Tibial nerve (tissue), 4 donors: ENCODE measurements around the gene ESPL1. TPM values are rescaled to one million over a fixed set of nuclear protein-coding genes. Genes with fewer than 3 reads are reported as not detected.

Experiments
- DNase-seq, 2 donors: peaks; one replicate each; pipeline ENCODE4 v3.0.0-alpha.2; 2019; ENCODE audit warnings: low spot score in 2 of 2
- H3K27ac ChIP-seq, 4 donors: fragments of 200-600 bp; sonication (generic) in 3 of 4; one replicate each; pipeline ENCODE4 v1.5.1; 2017 to 2019; ENCODE audit warnings: mild to moderate bottlenecking in 1 of 4
- H3K27me3 ChIP-seq, 2 donors: fragments of 200-600 bp; sonication (generic) in 1 of 2; one replicate each; pipeline versions ENCODE4 v1.5.1 to v1.6.0; 2017 to 2019
- H3K36me3 ChIP-seq, 3 donors: fragments of 200-600 bp; sonication (generic); one replicate each; pipeline ENCODE4 v1.5.1; 2018 to 2019
- H3K4me1 ChIP-seq, 4 donors: fragments of 200-600 bp; sonication (generic) in 3 of 4; one replicate each; pipeline ENCODE4 v1.5.1; 2017 to 2019
- H3K4me3 ChIP-seq, 4 donors: fragments of 200-600 bp; sonication (generic) in 3 of 4; one replicate each; pipeline ENCODE4 v1.5.1; 2017 to 2019; ENCODE audit warnings: mild to moderate bottlenecking in 1 of 4, moderate library complexity in 1 of 4
- H3K9me3 ChIP-seq, 4 donors: fragments of 200-600 bp; sonication (generic) in 3 of 4; one replicate each; pipeline ENCODE4 v1.5.1; 2017 to 2019
- EP300 ChIP-seq, 2 donors: sonication (generic); formaldehyde crosslinking; IDR thresholded peaks; one replicate each; pipeline ENCODE4 v1.6.1; 2017; ENCODE audit warnings: antibody characterized with exemption in 2 of 2, mild to moderate bottlenecking in 1 of 2
- POLR2A ChIP-seq, 2 donors: fragments of 450-650 bp; IDR thresholded peaks; one replicate each; pipeline ENCODE4 v1.6.1; 2017; ENCODE audit warnings: antibody characterized with exemption in 2 of 2, mild to moderate bottlenecking in 2 of 2, moderate library complexity in 2 of 2
- WGBS, 2 donors: methylation state at CpG; one replicate each; pipeline ENCODE4 v1.1.5; 2018; 5-methylcytosine and 5-hydroxymethylcytosine counted together
- total RNA-seq, 4 donors: library from RNA; depleted of rRNA; stranded (reverse); fragments of >200 nt; gene quantifications; one replicate each; pipeline ENCODE4 v1.1.0, GENCODE V29; 2016
- TF ChIP-seq, protein P1 (sequence below), 5 experiments: fragments of 200-600 bp in 3 of 5; fragments of 450-650 bp in 2 of 5; sonication (generic) in 3 of 5; IDR thresholded peaks; one replicate each; pipeline ENCODE4 v1.5.1; 2016 to 2019; ENCODE audit warnings: antibody characterized with exemption in 5 of 5, mild to moderate bottlenecking in 3 of 5, moderate library complexity in 2 of 5

The ESPL1 gene
- total RNA-seq, 4 donors from 2014 or later, result 2.2 to 8.7 (median 2.5) TPM; not detected in 1

DNA sequence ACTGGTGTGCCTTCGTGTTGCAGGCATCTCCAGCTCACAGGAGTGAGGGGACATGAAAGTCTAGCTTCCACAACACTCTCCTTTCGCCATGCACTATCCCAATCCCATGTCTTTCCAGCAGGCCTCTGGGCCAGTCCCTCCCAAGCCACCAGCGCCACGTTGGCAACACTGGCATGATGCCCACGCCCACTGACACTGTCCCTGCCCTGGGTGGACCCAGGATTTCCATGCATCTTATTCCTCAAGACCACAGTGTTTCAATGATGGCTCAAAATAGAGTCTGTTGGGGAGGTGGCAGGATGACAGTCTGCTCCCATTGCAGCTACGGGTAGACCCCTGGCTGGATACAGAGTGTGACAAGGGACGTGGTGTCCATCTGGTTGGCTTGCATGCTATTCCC, 65.7 kb downstream of the ESPL1 start:
- no peaks in the 10 kb centered on the region for H3K9me3 ChIP-seq
- peaks cover 0 to 56% of the 10 kb centered on the region in 2 donors for H3K27me3 ChIP-seq
- WGBS, 2 donors, result 74 to 79% methylated on average over 7 of the region's 7 CpGs
- TF ChIP-seq EP300 (IDR thresholded peaks at IDR 0.05) (no peak), POLR2A (IDR thresholded peaks at IDR 0.05) (no peak)
- TF ChIP-seq, protein P1, sequence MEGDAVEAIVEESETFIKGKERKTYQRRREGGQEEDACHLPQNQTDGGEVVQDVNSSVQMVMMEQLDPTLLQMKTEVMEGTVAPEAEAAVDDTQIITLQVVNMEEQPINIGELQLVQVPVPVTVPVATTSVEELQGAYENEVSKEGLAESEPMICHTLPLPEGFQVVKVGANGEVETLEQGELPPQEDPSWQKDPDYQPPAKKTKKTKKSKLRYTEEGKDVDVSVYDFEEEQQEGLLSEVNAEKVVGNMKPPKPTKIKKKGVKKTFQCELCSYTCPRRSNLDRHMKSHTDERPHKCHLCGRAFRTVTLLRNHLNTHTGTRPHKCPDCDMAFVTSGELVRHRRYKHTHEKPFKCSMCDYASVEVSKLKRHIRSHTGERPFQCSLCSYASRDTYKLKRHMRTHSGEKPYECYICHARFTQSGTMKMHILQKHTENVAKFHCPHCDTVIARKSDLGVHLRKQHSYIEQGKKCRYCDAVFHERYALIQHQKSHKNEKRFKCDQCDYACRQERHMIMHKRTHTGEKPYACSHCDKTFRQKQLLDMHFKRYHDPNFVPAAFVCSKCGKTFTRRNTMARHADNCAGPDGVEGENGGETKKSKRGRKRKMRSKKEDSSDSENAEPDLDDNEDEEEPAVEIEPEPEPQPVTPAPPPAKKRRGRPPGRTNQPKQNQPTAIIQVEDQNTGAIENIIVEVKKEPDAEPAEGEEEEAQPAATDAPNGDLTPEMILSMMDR (IDR thresholded peaks at IDR 0.05), result no peak
- no peak overlapping the region for H3K27ac ChIP-seq
- H3K4me1 ChIP-seq, result peaks cover 0 to 6% (median 0%) of the 10 kb centered on the region in 4 donors
- no peak overlapping the region for H3K4me3 ChIP-seq
- DNase-seq, result no peak
- no peaks in the 10 kb centered on the region for H3K36me3 ChIP-seq

GRCh38 chr12:53334822-53335221, 66.7 kb downstream of the ESPL1 start:
- TF ChIP-seq POLR2A (IDR thresholded peaks at IDR 0.05), result no peak
- TF ChIP-seq EP300 (IDR thresholded peaks at IDR 0.05), result no peak
- TF ChIP-seq, protein P1 (IDR thresholded peaks at IDR 0.05), result no peak
- Histone ChIP-seq H3K9me3 (no peaks in the 10 kb centered on the region), H3K4me3 (no peak overlapping the region), H3K4me1 (peaks cover 0 to 6% (median 0%) of the 10 kb centered on the region in 4 donors), H3K27me3 (peaks cover 0 to 57% of the 10 kb centered on the region in 2 donors), H3K36me3 (no peaks in the 10 kb centered on the region), H3K27ac (no peak overlapping the region)
- WGBS, 2 donors, result 76 to 88% methylated on average over 8 of the region's 8 CpGs
- DNase-seq, result no peak

- H3K36me3 ChIP-seq, result no peaks in the 10 kb centered on the region
- WGBS, 2 donors, result 41 to 49% methylated on average over 15 of the region's 15 CpGs
- peaks cover 0 to 6% (median 0%) of the 10 kb centered on the region in 4 donors for H3K4me1 ChIP-seq
- no peaks in the 10 kb centered on the region for H3K9me3 ChIP-seq
- no peak within 1 kb of the TSS for H3K27ac ChIP-seq
- TF ChIP-seq, protein P1 (IDR thresholded peaks at IDR 0.05), result no peak
- TF ChIP-seq EP300 (IDR thresholded peaks at IDR 0.05), result no peak
- TF ChIP-seq POLR2A (IDR thresholded peaks at IDR 0.05), result no peak
- H3K27me3 ChIP-seq, result peaks cover 0 to 52% of the 10 kb centered on the region in 2 donors
- H3K4me3 ChIP-seq, result no peak within 1 kb of the TSS
- no peak for DNase-seq
Observed at GRCh38 chr12:53336181-53336681, 68.1 kb downstream of the ESPL1 start, which contains the start of gene SP7. TSS of gene SP7 (minus strand) at chr12:53336354. CDS start at chr12:53335646, 708 bp downstream.

DNA sequence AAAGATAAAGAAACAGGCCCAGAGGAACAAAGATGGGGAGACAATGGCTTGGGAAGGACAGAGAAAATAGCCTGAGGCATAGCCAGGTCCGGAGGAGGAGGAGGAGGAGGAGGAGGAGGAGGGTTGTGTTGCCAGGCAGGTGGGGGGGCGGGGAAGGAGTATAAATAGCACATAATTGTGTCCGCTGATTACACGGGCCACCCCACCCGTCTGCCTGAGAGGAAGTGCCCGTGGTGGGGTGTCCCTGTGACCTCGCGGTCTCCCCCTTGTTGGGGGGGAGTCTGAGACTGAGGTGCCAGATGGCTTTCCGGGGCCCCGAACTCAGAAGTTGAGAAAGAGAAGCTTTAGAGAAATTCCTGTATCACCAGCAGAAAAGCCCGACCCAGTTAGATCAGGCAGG, 69.9 kb downstream of the ESPL1 start:
- H3K4me3 ChIP-seq, result no peak overlapping the region
- TF ChIP-seq POLR2A (IDR thresholded peaks at IDR 0.05) (no peak), EP300 (IDR thresholded peaks at IDR 0.05) (no peak)
- TF ChIP-seq, protein P1 (IDR thresholded peaks at IDR 0.05), result no peak
- H3K27me3 ChIP-seq, result peaks cover 0 to 52% of the 10 kb centered on the region in 2 donors
- DNase-seq, result no peak
- no peaks in the 10 kb centered on the region for H3K36me3 ChIP-seq
- no peak overlapping the region for H3K27ac ChIP-seq
- H3K9me3 ChIP-seq, result no peaks in the 10 kb centered on the region
- WGBS, 2 donors, result 26 to 28% methylated on average over 11 of the region's 11 CpGs
- H3K4me1 ChIP-seq, result peaks cover 0 to 6% (median 0%) of the 10 kb centered on the region in 4 donors

- Histone ChIP-seq H3K9me3 (no peaks in the 10 kb centered on the region), H3K27me3 (peaks cover 0 to 47% of the 10 kb centered on the region in 2 donors), H3K4me3 (no peak overlapping the region), H3K36me3 (no peaks in the 10 kb centered on the region), H3K27ac (no peak overlapping the region), H3K4me1 (peaks cover 0 to 6% (median 0%) of the 10 kb centered on the region in 4 donors)
- 29 to 47% methylated on average over 1 to 6 of the region's 6 CpGs for WGBS, 2 donors
- DNase-seq, result no peak
- no peak for TF ChIP-seq EP300 (IDR thresholded peaks at IDR 0.05)
- TF ChIP-seq, protein P1 (IDR thresholded peaks at IDR 0.05), result no peak
- no peak for TF ChIP-seq POLR2A (IDR thresholded peaks at IDR 0.05)
Observed at GRCh38 chr12:53338916-53339315, 70.8 kb downstream of the ESPL1 start.
